Esophagus muscularis mucosa (tissue), 4 donors: ENCODE data around the gene AGFG1. TPM values are rescaled to one million over a fixed set of nuclear protein-coding genes. Genes with fewer than 3 reads are reported as not detected.
"Not testable (repeated sequence)": the region's sequence is repeated elsewhere in the genome, so short reads cannot be mapped to it uniquely, and the experiment has no call there.

ENCODE experiments used
- DNase-seq: peaks from one replicate; pipeline ENCODE4 v3.0.0-alpha.2; 2017; ENCODE audit errors: extremely low spot score
- H3K27ac ChIP-seq, 4 donors: fragments of 200-600 bp; sonication (generic); replicated peaks in 1 of 4; 1 replicate in 3 of 4; 2 replicates in 1 of 4; pipeline ENCODE4 v1.5.1; 2016 to 2019; ENCODE audit warnings: mild to moderate bottlenecking in 1 of 4
- H3K27me3 ChIP-seq, 4 donors: fragments of 200-600 bp; sonication (generic); one replicate each; pipeline versions ENCODE4 v1.5.1 to v1.6.0; 2016 to 2019
- H3K36me3 ChIP-seq, 4 donors: fragments of 200-600 bp; sonication (generic); one replicate each; pipeline ENCODE4 v1.5.1; 2016 to 2019
- H3K4me1 ChIP-seq, 4 donors: fragments of 200-600 bp; sonication (generic); one replicate each; pipeline ENCODE4 v1.5.1; 2016 to 2019
- H3K4me3 ChIP-seq, 4 donors: fragments of 200-600 bp; sonication (generic); 1 replicate in 2 of 4; 2 replicates in 2 of 4; pipeline ENCODE4 v1.5.1; 2016 to 2019; ENCODE audit warnings: mild to moderate bottlenecking in 4 of 4, moderate library complexity in 1 of 4
- H3K9me3 ChIP-seq, 4 donors: fragments of 200-600 bp; sonication (generic); 1 replicate in 3 of 4; 2 replicates in 1 of 4; pipeline ENCODE4 v1.5.1; 2016 to 2019
- EP300 ChIP-seq: sonication (generic); formaldehyde crosslinking; IDR thresholded peaks from one replicate; pipeline ENCODE4 v1.6.1; 2017; ENCODE audit warnings: antibody characterized with exemption
- POLR2A ChIP-seq: fragments of 450-650 bp; IDR thresholded peaks from one replicate; pipeline ENCODE4 v1.6.1; 2017; ENCODE audit warnings: antibody characterized with exemption, moderate library complexity, mild to moderate bottlenecking, low read depth
- POLR2AphosphoS5 ChIP-seq, 2 donors: sonication (generic); formaldehyde crosslinking; IDR thresholded peaks; one replicate each; pipeline ENCODE4 v1.6.1; 2017; ENCODE audit warnings: antibody characterized with exemption in 2 of 2
- WGBS: methylation state at CpG from one replicate; pipeline ENCODE4 v1.1.5; 2018; 5-methylcytosine and 5-hydroxymethylcytosine counted together
- intact Hi-C: fragments of 100-400 bp; cut with DNase I; formaldehyde crosslinking; loops from one replicate; pipeline ENCODE4 v1.15.1; 2023
- total RNA-seq, 4 donors: library from RNA; depleted of rRNA; stranded (reverse); fragments of >200 nt; gene quantifications; one replicate each; pipeline versions ENCODE4 v1.1.0 to v1.2.1, GENCODE V29; 2016
- TF ChIP-seq, protein P1 (sequence below), 3 experiments: fragments of 200-600 bp in 2 of 3; fragments of 450-650 bp in 1 of 3; sonication (generic) in 2 of 3; IDR thresholded peaks; one replicate each; pipeline ENCODE4 v1.5.1; 2017 to 2019; ENCODE audit warnings: antibody characterized with exemption in 3 of 3, mild to moderate bottlenecking in 2 of 3, moderate library complexity in 1 of 3

AGFG1 gene
- total RNA-seq, 4 donors from 2014 or later: 27.4 to 73.4 (median 52.7) TPM

- intact Hi-C loops: no loop called here
Observed at GRCh38 chr2:227539465-227539956, 67.6 kb downstream of the AGFG1 start.

DNA sequence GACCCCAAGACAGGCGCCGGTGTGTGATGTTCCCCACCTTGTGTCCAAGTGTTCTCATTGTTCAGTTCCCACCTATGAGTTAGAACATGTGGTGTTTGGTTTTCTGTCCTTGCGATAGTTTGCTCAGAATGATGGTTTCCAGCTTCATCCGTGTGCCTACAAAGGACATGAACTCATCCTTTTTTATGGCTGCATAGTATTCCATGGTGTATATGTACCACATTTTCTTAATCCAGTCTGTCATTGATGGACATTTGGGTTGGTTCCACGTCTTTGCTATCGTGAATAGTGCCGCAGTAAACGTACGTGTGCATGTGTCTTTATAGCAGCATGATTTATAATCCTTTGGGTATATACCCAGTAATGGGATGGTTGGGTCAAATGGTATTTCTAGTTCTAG is 68.4 kb downstream of the AGFG1 start:
- H3K4me3 ChIP-seq, H3K4me1 ChIP-seq, H3K9me3 ChIP-seq, H3K27ac ChIP-seq, intact Hi-C loops, H3K27me3 ChIP-seq, DNase-seq: not testable (repeated sequence)
- 96% methylated on average over 9 of the region's 9 CpGs for WGBS
- H3K36me3 ChIP-seq: peaks cover 21 to 65% (median 39%) of the 10 kb centered on the region in 4 donors

More at GRCh38 chr2:227539465-227539956, 67.6 kb downstream of the AGFG1 start:
- 97% methylated on average over 8 of the region's 8 CpGs for WGBS
- H3K27ac ChIP-seq: no peak overlapping the region
- H3K36me3 ChIP-seq: peaks cover 21 to 65% (median 44%) of the 10 kb centered on the region in 4 donors
- H3K4me1 ChIP-seq: no peaks in the 10 kb centered on the region
- H3K27me3 ChIP-seq: no peaks in the 10 kb centered on the region
- no peak for TF ChIP-seq POLR2AphosphoS5 (IDR thresholded peaks at IDR 0.05)
- TF ChIP-seq, protein P1, sequence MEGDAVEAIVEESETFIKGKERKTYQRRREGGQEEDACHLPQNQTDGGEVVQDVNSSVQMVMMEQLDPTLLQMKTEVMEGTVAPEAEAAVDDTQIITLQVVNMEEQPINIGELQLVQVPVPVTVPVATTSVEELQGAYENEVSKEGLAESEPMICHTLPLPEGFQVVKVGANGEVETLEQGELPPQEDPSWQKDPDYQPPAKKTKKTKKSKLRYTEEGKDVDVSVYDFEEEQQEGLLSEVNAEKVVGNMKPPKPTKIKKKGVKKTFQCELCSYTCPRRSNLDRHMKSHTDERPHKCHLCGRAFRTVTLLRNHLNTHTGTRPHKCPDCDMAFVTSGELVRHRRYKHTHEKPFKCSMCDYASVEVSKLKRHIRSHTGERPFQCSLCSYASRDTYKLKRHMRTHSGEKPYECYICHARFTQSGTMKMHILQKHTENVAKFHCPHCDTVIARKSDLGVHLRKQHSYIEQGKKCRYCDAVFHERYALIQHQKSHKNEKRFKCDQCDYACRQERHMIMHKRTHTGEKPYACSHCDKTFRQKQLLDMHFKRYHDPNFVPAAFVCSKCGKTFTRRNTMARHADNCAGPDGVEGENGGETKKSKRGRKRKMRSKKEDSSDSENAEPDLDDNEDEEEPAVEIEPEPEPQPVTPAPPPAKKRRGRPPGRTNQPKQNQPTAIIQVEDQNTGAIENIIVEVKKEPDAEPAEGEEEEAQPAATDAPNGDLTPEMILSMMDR (IDR thresholded peaks at IDR 0.05): no peak
- TF ChIP-seq POLR2A: no peak
- no peak for TF ChIP-seq EP300
- no peak overlapping the region for H3K4me3 ChIP-seq
- no peak for DNase-seq
- H3K9me3 ChIP-seq: peaks cover 0 to 4% (median 0%) of the 10 kb centered on the region in 4 donors

DNA sequence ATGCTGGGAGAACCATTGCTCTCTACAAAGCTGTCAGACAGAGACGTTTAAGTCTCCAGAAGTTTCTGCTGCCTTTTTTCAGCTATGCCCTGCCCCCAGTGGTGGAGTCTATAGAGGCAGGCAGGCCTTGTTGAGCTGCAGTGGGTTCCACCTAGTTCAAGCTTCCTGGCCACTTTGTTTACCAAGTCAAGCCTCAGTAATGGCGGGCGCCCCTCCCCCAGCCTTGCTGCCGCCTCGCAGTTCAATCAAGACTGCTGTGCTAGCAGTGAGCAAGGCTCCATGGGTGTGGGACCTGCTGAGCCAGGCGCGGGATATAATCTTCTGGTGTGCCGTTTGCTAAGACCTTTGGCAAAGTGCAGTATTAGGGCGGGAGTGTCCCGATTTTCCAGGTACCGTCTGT is 74.0 kb downstream of the AGFG1 start:
- Histone ChIP-seq H3K4me1 (no peaks in the 10 kb centered on the region), H3K36me3 (peaks cover 8 to 31% (median 19%) of the 10 kb centered on the region in 4 donors), H3K4me3 (no peak overlapping the region), H3K27ac (no peak overlapping the region), H3K9me3 (peaks cover 0 to 3% (median 0%) of the 10 kb centered on the region in 4 donors), H3K27me3 (no peaks in the 10 kb centered on the region)
- no peak for DNase-seq
- intact Hi-C loops: no loop called here
- WGBS: 88% methylated on average over 9 of the region's 11 CpGs
- no peak for TF ChIP-seq POLR2A
- TF ChIP-seq, protein P1 (IDR thresholded peaks at IDR 0.05): no peak
- no peak for TF ChIP-seq EP300
- TF ChIP-seq POLR2AphosphoS5 (IDR thresholded peaks at IDR 0.05): no peak

GRCh38 chr2:227551836-227552235 is 79.9 kb downstream of the AGFG1 start:
- no peaks in the 10 kb centered on the region for H3K9me3 ChIP-seq
- no peaks in the 10 kb centered on the region for H3K4me1 ChIP-seq
- WGBS: 100% methylated on average over 3 of the region's 3 CpGs
- no peak for DNase-seq
- peaks cover 6 to 64% (median 38%) of the 10 kb centered on the region in 4 donors for H3K36me3 ChIP-seq
- H3K27me3 ChIP-seq: no peaks in the 10 kb centered on the region
- no peak for TF ChIP-seq EP300
- TF ChIP-seq, protein P1 (IDR thresholded peaks at IDR 0.05): no peak
- TF ChIP-seq POLR2AphosphoS5 (IDR thresholded peaks at IDR 0.05): no peak
- no peak for TF ChIP-seq POLR2A
- intact Hi-C loops: no loop called here
- no peak overlapping the region for H3K27ac ChIP-seq
- no peak overlapping the region for H3K4me3 ChIP-seq

GRCh38 chr2:227562581-227562980 is 90.6 kb downstream of the AGFG1 start:
- intact Hi-C loops: no loop called here
- TF ChIP-seq EP300 (no peak), POLR2A (no peak), POLR2AphosphoS5 (IDR thresholded peaks at IDR 0.05) (no peak)
- TF ChIP-seq, protein P1 (IDR thresholded peaks at IDR 0.05): no peak
- no peak for DNase-seq
- Histone ChIP-seq H3K36me3 (peaks cover 0 to 10% (median 3%) of the 10 kb centered on the region in 4 donors), H3K9me3 (no peaks in the 10 kb centered on the region), H3K27me3 (no peaks in the 10 kb centered on the region), H3K4me1 (no peaks in the 10 kb centered on the region), H3K4me3 (no peak overlapping the region), H3K27ac (no peak overlapping the region)
